GM12873 (cell line): ENCODE results near the gene KIAA1671.

ENCODE experiments used
- TF ChIP-seq, protein P1 (sequence below): IDR thresholded peaks from 2 replicates; pipeline ENCODE4 v1.5.1; 2012; ENCODE audit warnings: low read depth, mild to moderate bottlenecking, moderate library complexity, low read length, control low read depth; ENCODE audit not compliant: insufficient read depth; ENCODE audit errors: missing control alignments

KIAA1671 gene

DNA sequence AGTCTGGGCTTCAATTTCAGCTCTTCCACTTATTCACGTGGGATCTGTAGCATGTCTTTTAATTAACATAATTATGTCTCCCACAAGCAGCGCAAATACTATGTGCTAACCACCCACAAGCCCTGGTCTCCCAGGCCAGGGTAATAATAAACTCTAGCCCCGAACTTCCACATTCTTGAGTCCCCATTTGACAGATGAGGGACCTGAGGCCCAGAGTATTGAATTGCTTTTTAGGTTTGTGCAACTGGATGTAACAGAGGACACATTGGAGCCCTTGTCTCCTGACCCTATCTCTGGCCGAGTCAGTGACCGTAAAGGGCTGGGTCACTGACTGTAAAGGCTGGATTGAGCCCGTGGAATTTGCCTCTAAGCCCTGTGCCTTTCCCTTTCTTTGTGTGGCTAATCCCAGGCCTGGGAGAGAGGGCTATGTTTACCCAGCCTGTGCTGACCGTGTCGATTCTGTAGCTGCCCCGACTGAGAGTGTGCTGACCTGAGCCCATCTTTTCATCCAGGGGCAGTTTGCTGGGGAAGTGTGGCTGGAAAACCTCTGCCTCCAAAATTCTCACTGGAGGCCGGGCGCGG lies 270.8 kb downstream of the KIAA1671 start:
- TF ChIP-seq, protein P1, sequence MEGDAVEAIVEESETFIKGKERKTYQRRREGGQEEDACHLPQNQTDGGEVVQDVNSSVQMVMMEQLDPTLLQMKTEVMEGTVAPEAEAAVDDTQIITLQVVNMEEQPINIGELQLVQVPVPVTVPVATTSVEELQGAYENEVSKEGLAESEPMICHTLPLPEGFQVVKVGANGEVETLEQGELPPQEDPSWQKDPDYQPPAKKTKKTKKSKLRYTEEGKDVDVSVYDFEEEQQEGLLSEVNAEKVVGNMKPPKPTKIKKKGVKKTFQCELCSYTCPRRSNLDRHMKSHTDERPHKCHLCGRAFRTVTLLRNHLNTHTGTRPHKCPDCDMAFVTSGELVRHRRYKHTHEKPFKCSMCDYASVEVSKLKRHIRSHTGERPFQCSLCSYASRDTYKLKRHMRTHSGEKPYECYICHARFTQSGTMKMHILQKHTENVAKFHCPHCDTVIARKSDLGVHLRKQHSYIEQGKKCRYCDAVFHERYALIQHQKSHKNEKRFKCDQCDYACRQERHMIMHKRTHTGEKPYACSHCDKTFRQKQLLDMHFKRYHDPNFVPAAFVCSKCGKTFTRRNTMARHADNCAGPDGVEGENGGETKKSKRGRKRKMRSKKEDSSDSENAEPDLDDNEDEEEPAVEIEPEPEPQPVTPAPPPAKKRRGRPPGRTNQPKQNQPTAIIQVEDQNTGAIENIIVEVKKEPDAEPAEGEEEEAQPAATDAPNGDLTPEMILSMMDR: no peak

DNA sequence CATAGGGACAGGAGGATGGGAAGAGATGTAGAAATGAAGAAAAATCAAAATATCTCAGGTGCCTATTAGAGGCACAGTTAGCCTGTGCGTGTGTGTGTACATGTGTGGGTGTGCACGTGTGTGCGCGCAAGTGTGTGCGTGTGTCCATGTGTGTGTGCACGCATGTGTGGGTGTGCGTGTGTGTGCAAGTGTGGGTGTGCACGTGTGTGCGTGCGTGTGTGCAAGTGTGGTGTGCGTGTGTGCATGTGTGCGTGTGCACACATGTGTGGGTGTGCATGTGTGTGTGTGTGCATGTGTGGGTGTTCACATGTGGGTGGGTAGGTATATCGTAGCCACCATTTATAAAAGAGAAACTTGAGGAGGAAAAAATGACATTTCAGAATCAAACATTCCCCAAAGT lies 276.3 kb downstream of the KIAA1671 start:
- TF ChIP-seq, protein P1: no peak

DNA sequence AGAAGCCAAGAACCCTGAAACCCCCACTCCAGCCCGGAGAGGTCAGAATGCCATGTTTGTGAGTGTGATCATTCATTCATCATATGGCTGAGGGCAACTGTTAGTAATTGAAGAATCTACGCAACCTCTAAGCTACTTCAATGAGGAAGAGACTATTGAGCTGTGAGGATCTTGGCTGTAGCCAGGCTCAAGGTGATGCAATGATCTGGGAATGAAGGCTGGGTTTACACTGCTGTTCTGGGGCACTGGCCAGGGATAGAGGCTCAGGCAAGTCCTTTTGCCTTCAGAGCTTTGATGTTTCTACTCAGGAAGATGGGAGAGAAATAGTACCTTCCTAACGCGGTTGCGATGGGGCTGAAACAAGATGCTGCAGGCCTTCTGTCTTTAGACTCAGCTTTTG lies 279.8 kb downstream of the KIAA1671 start:
- TF ChIP-seq, protein P1: no peak

- TF ChIP-seq, protein P1: peak; percentile 82
These were observed 283.2 kb downstream of the KIAA1671 start for GRCh38 chr22:25235547-25236290.

GRCh38 chr22:25236417-25236816 lies 283.9 kb downstream of the KIAA1671 start:
- TF ChIP-seq, protein P1: no peak

DNA sequence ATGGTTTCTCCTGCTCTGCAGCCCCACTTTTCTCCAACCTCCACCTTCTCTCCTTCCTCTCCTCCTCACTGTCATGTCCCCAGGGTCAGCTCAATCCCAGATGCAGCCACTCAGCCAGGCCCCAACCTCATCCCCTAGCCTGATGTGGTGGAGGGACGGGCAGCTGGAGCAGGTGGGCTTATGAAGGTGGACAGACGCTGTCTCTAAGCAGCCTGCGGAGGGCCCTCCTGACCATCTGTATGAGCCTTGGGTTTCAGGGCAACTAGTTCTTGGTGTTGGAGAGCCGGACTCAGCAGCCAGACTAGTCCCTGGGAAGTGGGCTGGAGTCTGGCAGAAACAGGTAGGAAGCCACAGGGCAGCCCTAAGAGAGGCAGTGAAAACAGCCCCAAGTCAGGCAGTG lies 285.0 kb downstream of the KIAA1671 start:
- TF ChIP-seq, protein P1: no peak
